ENCODE results near the gene SUN3.
A peak's percentile ranks its signal among the peaks of the same experiment; 100 is the strongest.

GRCh38 chr7:47950714-47951113, 78.2 kb downstream of the SUN3 start:
- TF ChIP-seq, protein P1, sequence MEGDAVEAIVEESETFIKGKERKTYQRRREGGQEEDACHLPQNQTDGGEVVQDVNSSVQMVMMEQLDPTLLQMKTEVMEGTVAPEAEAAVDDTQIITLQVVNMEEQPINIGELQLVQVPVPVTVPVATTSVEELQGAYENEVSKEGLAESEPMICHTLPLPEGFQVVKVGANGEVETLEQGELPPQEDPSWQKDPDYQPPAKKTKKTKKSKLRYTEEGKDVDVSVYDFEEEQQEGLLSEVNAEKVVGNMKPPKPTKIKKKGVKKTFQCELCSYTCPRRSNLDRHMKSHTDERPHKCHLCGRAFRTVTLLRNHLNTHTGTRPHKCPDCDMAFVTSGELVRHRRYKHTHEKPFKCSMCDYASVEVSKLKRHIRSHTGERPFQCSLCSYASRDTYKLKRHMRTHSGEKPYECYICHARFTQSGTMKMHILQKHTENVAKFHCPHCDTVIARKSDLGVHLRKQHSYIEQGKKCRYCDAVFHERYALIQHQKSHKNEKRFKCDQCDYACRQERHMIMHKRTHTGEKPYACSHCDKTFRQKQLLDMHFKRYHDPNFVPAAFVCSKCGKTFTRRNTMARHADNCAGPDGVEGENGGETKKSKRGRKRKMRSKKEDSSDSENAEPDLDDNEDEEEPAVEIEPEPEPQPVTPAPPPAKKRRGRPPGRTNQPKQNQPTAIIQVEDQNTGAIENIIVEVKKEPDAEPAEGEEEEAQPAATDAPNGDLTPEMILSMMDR (IDR thresholded peaks at IDR 0.05), result no peak
- peak in 1 of 2 donors; percentile 62 for TF ChIP-seq POLR2AphosphoS5 (IDR thresholded peaks at IDR 0.05)
- no peak for TF ChIP-seq POLR2A (IDR thresholded peaks at IDR 0.05)
